GM19468 (cell line): ENCODE measurements around the gene HES1.
"Not testable (repeated sequence)": the region's sequence is repeated elsewhere in the genome, so short reads cannot be mapped to it uniquely, and the experiment has no call there.

Experiments
- ATAC-seq: cut with Tn5 transposase; IDR thresholded peaks from one replicate; pipeline ENCODE4 v1.9.1; 2021; ENCODE audit warnings: mild to moderate bottlenecking, moderate library complexity, moderate number of reproducible peaks; ENCODE audit not compliant: unreplicated experiment; ENCODE audit errors: extremely low read depth

The HES1 gene

DNA sequence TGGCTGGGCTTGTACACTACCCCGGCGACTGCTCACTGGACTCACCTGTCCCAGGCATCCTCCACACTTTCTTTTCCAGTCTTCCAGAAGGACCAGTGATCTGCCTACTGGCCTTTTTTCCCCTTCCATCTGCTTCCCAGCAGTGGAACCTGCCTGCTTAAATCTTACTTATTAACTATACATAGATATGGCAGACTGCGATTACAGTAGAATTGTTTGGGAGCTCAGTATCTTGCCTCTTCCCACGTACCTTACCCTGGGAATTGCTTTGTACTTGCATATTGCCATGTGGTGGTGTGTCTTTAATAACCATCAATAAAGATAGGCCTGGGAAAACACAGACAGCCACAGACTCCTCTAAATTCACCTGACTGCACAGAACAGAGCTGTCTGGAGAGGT is 11.8 kb upstream of the HES1 start:
- ATAC-seq: no peak

- no peak for ATAC-seq
Observed at GRCh38 chr3:194125442-194125841, 10.5 kb upstream of the HES1 start.

- no peak for ATAC-seq
Observed at GRCh38 chr3:194126790-194127189, 9.2 kb upstream of the HES1 start.

DNA sequence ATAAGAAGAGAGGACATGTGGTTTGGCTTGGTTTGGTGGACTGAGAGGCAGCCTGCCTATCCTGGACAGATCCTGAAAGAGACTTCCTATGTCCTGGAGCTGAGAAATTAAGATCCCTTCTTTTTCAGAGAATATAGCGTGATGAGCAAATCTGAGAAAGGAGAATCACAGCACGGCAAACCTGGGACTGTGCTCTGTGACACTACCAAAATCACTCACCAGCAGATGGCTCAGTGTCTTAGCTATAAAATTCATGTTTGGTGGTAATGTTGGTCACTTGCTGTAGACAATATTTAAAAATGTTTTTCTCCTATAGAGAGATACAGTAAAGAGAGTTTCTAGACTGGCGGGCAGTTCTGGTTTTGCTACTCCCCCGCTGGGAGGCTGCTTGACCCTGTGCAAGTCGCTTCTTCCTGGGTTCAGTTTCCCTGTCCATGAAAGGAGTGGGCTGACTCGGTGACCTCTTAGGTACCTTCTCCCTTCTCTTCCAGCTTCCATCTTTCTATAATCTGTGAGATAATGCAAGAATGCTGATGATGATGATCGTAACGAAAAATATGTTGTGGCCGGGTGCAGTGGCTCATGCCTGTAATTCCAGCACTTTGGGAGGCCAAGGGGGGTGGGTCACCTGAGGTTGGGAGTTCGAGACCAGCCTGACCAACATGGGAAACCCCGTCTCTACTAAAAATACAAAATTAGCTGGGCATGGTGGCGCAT is 7.6 kb upstream of the HES1 start:
- ATAC-seq: no peak

DNA sequence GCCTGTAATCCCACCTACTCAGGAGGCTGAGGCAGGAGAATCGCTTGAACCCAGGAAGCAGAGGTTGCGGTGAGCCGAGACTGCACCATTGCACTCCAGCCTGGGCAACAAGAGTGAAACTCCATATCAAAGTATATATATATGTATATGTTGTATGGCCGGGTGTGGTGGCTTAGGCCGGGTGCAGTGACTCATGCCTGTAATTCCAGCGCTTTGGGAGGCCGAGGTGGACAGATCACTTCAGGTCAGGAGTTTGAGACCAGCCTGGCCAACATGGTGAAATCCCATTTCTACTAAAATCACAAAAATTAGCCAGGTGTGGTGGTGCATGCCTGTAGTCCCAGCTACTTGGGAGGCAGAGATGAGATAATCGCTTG is 7.0 kb upstream of the HES1 start:
- not testable (repeated sequence) for ATAC-seq

GRCh38 chr3:194129581-194130133 is 6.3 kb upstream of the HES1 start:
- no peak for ATAC-seq

GRCh38 chr3:194130188-194130587 is 5.8 kb upstream of the HES1 start:
- no peak for ATAC-seq

DNA sequence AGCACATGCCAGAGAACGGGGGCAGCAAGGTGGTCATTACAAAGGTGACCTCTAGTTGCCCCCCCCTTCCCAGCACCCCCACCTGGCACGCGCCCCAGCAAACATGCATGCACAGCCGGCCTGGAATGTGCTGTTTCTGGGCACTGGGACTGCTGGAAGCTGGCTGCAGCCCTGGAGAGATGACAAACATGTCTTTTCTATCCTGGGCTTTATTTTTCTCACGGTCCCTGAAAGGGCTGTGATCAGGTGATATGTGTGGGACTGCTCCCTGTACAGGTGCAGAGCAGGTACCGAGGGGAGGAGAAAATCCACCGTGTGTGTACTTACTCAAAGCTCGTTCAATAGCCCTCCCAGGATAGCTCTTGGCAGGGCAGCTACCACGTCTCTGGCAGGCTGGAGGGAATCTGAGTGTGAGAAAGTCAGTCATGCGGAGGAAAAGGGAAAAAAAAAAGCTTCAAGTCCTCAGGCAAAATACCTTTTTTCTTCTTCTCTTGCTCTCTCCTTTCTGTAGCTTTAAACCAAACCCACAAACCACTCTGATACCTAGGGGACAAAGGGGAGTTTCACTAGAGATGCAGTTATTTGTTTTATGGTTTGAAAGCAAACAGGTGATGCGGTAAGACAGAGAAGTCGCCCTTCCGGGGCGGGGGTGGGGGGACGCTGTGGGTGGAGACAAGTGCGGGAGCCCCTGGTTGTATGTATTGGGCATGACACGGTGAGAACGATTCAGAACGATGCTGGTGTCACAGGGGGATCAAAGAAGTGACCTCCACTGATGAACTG is 5.0 kb upstream of the HES1 start:
- peak; percentile 49 for ATAC-seq

GRCh38 chr3:194132465-194133286 is 3.3 kb upstream of the HES1 start:
- no peak for ATAC-seq

GRCh38 chr3:194133661-194134230 is 2.2 kb upstream of the HES1 start:
- ATAC-seq: no peak

DNA sequence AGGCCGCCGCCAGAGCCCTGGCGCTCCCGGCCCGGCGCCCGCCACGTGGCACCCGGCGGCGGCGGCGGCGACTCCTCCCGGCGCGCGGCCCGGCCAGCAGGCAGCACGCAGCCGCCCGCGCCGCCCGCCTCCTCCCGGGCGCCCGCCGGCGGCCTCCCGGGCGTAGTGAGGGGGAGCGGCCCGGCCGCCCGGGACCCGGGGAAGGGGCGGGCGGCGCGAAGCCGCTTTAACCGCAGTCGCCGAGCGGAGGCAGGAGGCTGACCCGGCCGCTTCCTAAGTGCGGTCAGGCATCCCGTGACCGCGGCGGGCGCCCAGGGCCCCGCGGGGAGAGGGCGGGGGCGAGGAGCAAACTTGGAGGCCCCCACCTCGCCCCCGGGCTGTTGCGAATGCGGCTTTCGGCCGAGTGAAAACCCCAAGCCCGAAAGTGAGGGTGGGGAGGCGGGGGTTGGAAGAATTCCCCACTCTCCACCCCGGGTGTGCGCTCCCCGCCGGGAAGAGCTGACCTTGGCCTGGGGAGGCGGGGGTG is 1.7 kb upstream of the HES1 start:
- ATAC-seq: no peak

DNA sequence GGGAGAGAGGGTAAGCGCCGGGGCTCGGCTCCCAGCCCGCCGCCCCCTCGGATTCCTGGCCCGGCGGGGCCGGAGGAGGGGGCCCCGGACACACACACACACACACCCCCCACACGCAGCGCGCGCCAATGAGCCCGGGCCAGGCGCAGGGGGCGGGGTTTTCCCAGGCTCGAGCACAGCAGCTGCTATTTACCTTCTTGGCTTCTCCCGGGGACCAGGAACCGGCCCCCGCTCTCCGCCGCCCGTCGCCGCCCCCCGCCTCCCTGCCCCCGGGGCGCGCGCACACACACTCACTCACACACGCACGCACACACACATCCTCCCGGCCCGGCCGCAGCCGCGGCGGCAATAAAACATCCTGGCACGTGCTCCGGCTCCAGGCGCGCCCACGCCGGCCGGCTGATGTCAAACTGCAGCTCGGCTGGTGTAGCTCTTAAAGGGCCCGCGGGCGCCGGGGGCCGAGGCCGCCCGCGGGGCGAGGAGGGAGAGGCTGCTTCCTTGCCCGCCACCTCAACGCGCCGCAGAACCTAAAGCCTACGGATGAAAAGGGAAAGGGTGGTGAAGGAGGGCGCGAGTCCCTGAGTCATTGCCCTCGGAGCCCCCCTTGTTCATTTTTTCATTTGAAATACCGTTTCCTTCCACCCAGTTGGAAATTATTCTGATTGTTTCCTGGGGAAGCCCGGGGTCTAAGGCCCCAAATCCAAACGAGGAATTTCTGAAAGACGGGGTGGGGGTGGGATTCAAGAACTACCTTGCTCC is 1.0 kb upstream of the HES1 start:
- peak; percentile 20 for ATAC-seq

- ATAC-seq: no peak
Observed at GRCh38 chr3:194135516-194135805, 487 bp upstream of the HES1 start.

GRCh38 chr3:194136519-194137007 is 615 bp downstream of the HES1 start:
- ATAC-seq: no peak

GRCh38 chr3:194137008-194137505 is 1.1 kb downstream of the HES1 start:
- ATAC-seq: no peak

GRCh38 chr3:194137506-194138474 is 1.8 kb downstream of the HES1 start:
- ATAC-seq: no peak

GRCh38 chr3:194138732-194139070 is 2.8 kb downstream of the HES1 start:
- no peak for ATAC-seq
